Measurements from ENCODE around the gene APRT.

The APRT gene

GRCh38 chr16:88851616-88852015, 39.9 kb upstream of the APRT start:
- TF ChIP-seq, protein P1, sequence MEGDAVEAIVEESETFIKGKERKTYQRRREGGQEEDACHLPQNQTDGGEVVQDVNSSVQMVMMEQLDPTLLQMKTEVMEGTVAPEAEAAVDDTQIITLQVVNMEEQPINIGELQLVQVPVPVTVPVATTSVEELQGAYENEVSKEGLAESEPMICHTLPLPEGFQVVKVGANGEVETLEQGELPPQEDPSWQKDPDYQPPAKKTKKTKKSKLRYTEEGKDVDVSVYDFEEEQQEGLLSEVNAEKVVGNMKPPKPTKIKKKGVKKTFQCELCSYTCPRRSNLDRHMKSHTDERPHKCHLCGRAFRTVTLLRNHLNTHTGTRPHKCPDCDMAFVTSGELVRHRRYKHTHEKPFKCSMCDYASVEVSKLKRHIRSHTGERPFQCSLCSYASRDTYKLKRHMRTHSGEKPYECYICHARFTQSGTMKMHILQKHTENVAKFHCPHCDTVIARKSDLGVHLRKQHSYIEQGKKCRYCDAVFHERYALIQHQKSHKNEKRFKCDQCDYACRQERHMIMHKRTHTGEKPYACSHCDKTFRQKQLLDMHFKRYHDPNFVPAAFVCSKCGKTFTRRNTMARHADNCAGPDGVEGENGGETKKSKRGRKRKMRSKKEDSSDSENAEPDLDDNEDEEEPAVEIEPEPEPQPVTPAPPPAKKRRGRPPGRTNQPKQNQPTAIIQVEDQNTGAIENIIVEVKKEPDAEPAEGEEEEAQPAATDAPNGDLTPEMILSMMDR (IDR thresholded peaks at IDR 0.05; ENCODE audit: unreplicated experiment in 3 of 3): no peak
- Mint-ChIP-seq H3K9me3 (no peaks in the 10 kb centered on the region), H3K36me3 (ENCODE audit: low read depth) (peaks cover 7% of the 10 kb centered on the region), H3K4me1 (peaks cover 6% of the 10 kb centered on the region), H3K27ac (no peak overlapping the region), H3K27me3 (ENCODE audit: low read depth) (no peaks in the 10 kb centered on the region), H3K4me3 (no peak overlapping the region)

GRCh38 chr16:88850531-88851199, 38.9 kb upstream of the APRT start:
- H3K27me3 Mint-ChIP-seq (ENCODE audit: low read depth): no peaks in the 10 kb centered on the region
- no peaks in the 10 kb centered on the region for H3K9me3 Mint-ChIP-seq
- H3K27ac Mint-ChIP-seq: no peak overlapping the region
- TF ChIP-seq, protein P1 (IDR thresholded peaks at IDR 0.05; ENCODE audit: unreplicated experiment in 3 of 3): no peak
- H3K4me3 Mint-ChIP-seq: no peak overlapping the region
- peaks cover 6% of the 10 kb centered on the region for H3K4me1 Mint-ChIP-seq
- peaks cover 7% of the 10 kb centered on the region for H3K36me3 Mint-ChIP-seq (ENCODE audit: low read depth)

- Mint-ChIP-seq H3K36me3 (ENCODE audit: low read depth) (peaks cover 7% of the 10 kb centered on the region), H3K9me3 (no peaks in the 10 kb centered on the region), H3K4me3 (no peak overlapping the region), H3K27me3 (ENCODE audit: low read depth) (no peaks in the 10 kb centered on the region), H3K4me1 (no peaks in the 10 kb centered on the region), H3K27ac (no peak overlapping the region)
- TF ChIP-seq, protein P1 (IDR thresholded peaks at IDR 0.05; ENCODE audit: unreplicated experiment in 3 of 3): no peak
Measured at GRCh38 chr16:88848557-88848956, 36.8 kb upstream of the APRT start.

GRCh38 chr16:88847654-88848053, 35.9 kb upstream of the APRT start:
- no peaks in the 10 kb centered on the region for H3K9me3 Mint-ChIP-seq
- no peaks in the 10 kb centered on the region for H3K27me3 Mint-ChIP-seq (ENCODE audit: low read depth)
- H3K4me3 Mint-ChIP-seq: no peak overlapping the region

GRCh38 chr16:88846088-88846487, 34.4 kb upstream of the APRT start:
- Mint-ChIP-seq H3K9me3 (no peaks in the 10 kb centered on the region), H3K36me3 (ENCODE audit: low read depth) (no peaks in the 10 kb centered on the region), H3K4me1 (no peaks in the 10 kb centered on the region), H3K4me3 (no peak overlapping the region), H3K27ac (no peak overlapping the region), H3K27me3 (ENCODE audit: low read depth) (no peaks in the 10 kb centered on the region)
- TF ChIP-seq, protein P1 (IDR thresholded peaks at IDR 0.05; ENCODE audit: unreplicated experiment in 3 of 3): no peak

More at GRCh38 chr16:88847654-88848053, 35.9 kb upstream of the APRT start:
- no peaks in the 10 kb centered on the region for H3K4me1 Mint-ChIP-seq
- TF ChIP-seq, protein P1 (IDR thresholded peaks at IDR 0.05; ENCODE audit: unreplicated experiment in 3 of 3): no peak
- H3K27ac Mint-ChIP-seq: no peak overlapping the region
- H3K36me3 Mint-ChIP-seq (ENCODE audit: low read depth): peaks cover 7% of the 10 kb centered on the region

DNA sequence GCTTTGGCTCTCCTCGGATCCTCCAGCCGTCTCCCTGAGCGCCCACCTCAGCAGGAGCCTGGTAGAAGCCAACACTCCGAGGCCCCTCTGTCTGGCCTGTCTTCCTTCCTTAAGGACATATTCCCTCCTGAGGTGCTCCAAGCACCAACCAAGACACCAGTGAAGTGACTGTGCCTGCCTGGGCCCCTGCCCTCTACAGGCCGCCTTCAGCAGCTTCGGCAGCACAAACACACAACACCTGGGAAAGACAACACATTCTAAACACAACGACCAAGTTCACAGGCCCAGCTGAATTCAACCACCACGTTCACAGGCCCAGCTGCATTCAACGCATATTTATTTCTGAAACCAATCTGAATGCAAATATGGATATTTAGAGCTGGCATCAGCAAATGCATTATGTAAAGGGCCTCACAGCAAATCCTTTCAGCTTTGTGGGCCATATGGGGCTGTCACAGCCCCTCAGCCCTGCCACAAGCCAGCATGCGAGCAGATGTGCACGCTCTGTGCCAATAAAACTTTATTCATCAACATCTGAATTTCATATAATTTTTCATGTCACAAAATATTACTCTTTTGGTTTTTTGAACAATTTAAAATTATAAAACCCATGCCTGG, 32.8 kb upstream of the APRT start:
- Mint-ChIP-seq H3K4me3 (no peak overlapping the region), H3K9me3 (no peaks in the 10 kb centered on the region), H3K27me3 (ENCODE audit: low read depth) (no peaks in the 10 kb centered on the region), H3K4me1 (no peaks in the 10 kb centered on the region), H3K36me3 (ENCODE audit: low read depth) (no peaks in the 10 kb centered on the region), H3K27ac (no peak overlapping the region)
- TF ChIP-seq, protein P1 (IDR thresholded peaks at IDR 0.05; ENCODE audit: unreplicated experiment in 3 of 3): no peak
